Femur (tissue), 1 donor: ENCODE results near the gene SLC45A2.

Experiments used
- DNase-seq: peaks from one replicate; pipeline ENCODE4 v3.0.0-alpha.2; 2017

The SLC45A2 gene

DNA sequence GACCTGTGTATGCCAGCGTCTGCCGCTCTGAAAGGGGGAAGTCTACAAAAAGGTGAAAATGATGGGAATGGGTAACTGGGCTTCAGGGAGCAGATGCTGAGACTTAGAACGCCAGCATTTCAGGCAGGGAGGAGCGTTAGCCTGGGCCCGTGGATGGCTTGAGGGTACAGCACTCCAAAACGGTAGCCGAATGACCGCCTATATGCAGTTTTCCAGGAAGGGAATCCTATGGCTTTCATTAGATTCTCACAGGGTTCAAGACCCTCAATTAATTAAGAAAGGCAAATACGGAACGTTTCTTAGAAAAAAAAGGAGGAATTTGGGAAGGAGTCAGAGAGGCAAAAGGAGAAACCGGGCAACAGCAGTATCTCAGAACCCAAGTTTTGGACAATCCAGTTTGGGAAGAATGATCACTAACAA is 22.7 kb upstream of the SLC45A2 start:
- DNase-seq = no peak

DNA sequence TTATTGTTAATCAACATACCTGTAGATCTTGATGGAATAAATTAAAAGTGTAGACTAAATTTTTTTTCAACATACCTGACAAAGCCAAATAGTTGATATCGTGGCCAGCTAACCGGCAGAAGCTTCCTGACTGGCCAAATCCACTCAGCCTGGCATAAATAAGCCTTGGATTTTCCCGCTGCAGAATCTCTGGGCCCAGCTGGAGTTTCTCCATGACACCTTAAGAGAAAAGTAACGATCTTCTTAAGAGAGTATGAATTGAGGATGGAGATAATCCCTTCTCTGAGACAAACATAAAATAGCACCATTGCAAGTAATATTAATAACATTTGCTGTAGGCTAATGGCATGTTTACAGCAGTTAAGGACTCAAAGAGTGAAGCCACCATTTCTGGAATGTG is 21.2 kb upstream of the SLC45A2 start:
- no peak for DNase-seq

DNA sequence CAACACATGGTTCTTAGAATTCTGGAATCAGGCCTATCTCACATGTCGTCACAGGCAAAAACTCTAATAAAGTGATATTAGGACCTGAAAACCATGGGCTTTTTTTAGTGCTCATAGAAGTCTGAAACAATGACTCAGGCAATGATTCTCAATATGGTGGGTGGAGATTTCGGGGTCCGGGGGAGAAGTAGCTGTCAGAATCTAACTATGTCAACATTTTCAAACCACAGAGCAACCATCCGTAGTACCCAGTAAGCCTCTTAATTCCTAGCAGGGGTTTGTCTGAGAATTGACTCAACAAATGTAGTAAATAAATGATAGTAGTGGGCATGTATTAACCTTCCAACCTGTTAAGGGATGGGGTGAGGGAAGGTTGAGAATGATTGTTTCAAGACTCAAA is 20.7 kb upstream of the SLC45A2 start:
- no peak for DNase-seq

DNA sequence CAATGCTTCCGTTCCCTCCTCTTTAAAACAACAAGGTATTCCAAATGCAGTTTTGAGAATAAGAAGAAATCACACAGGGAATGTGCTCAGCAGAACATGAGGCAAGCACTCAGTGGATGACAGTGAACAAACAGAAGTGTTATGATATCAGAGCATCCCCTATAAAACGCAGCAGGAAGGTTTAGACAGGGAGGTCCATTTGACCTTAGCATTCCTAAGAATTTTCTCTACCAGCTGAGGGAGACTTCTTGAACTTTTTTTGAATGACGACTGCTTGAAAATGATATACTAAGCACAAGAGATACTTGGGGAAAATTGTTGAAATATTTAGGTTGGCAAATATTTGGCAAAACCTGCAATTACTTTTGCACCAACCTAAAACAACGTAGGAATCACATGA is 19.4 kb upstream of the SLC45A2 start:
- no peak for DNase-seq

DNA sequence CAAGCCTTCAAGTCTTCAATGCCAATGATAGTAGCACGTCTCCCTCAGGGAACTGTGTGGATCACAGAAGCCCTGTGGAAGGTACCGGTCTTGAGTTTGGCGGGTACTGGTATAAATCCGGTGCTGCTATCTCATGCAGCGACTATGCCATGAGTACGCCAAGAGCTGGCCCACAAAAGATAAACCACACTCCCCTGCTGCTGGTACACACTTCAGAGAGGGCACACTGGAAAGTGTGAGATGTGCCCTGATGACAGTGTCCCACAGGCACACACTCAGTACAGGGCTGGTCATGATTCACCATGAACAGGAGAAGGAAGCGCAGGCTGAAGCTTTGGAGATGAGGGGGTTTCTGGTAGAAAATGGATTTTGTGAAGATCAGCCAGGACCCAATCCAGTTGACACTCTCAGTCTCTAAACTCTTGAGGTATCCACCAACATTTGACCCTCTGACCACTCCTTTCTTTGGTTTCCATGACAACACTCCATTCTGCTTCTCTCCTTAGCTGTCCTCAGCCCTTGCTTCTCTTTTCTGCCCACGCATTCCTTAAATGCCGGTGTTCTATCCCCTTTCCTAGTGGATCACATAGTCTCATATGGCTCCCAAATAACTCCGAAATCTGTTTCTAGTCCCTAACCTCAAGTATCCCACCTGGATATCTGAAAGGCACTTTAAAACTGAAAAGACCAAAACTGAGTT is 18.3 kb upstream of the SLC45A2 start:
- DNase-seq = no peak

DNA sequence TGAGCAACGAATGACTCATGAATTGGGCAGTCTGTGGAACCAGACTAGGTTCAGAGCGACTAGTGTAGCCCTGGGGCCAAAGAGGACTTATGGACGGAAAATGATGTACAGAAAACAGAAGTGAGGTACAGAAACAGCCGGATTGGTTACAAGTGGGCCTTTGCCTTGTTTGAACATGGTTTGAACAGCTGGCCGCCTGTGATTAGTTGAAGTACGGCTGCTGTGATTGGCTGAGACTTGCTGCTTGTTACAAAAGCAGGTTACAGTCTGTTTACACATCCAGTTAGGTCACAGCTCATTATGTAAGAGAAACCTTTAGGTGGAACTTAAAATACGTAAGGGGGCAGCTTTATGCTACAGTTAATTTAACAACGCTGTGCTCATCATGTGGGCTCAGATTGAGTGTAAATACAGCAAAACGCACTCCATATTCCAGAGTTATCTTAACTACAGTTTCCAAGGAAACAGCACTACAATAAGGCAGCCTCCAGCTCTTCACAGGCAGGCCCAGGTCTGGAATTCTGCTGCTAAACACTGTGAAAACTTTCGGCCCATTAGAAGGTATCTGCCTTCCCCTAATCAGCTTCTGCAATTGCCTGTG is 16.8 kb upstream of the SLC45A2 start:
- DNase-seq = no peak

DNA sequence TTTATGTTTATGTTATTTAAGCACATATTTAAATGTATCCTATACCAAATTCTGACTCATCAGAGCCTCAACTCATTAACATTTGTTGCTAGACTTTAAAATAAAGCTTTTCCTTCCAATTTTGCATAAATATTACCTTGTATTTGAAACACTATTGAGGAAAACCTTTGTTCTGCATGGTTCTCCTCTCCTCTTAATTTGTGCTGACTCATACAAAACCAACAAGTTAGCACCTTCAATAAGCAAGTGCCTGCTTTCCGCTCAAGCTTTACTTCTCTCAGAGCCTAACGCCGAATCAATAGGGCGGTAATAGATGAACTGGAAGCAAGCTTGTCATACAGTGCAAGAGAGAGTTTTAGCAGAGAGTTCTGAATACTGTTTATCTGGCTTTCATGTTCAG is 15.5 kb upstream of the SLC45A2 start:
- no peak for DNase-seq

DNA sequence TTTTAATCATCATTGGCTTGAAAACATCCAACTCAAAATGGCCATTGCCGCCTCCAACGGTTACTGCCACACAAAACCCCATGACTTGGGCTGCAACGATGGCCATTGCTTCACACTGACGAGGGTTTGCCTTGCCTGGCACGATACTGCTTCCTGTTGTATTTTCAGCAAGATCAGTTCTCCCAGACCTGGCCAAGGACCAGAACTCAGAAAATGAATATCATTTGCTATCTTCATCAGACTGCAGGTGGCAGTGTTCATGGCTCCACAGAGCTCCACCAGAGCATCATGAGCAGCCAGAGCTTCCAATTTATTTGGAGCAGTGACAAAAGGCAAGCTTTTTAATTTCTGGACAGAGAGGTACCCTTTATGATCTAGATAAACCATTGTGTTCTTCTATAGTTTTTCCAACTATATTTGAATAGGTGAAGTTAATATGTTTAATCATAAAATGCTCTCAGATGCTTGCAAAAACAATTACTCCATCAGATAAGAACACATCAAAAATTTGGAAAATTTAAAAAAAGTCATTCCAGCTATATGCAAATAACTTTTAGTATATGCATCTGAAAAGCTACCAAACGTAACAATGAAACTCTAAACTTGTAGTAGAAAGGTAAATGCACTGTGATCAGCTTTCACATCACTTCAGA is 13.0 kb upstream of the SLC45A2 start:
- DNase-seq = peak; percentile 68

DNA sequence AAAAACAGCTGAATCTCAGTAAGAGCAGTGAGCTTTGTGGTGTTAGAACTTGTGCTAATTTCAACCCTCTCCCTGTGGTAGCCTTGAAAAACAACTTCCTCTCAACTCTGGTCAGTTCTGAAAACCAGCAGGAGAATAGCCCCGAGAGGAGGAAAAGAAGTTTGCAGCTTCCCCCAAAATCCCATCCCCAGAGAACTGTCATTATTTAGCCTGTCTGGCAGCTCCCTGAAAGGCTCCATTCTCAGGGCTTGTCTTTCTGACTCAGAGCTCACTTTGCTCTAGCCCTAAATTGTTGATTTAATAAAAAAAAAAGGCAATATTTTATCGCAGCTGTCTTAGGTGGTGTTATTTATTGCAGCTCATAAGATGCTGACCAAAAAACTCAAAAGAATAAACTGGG is 11.4 kb upstream of the SLC45A2 start:
- no peak for DNase-seq

DNA sequence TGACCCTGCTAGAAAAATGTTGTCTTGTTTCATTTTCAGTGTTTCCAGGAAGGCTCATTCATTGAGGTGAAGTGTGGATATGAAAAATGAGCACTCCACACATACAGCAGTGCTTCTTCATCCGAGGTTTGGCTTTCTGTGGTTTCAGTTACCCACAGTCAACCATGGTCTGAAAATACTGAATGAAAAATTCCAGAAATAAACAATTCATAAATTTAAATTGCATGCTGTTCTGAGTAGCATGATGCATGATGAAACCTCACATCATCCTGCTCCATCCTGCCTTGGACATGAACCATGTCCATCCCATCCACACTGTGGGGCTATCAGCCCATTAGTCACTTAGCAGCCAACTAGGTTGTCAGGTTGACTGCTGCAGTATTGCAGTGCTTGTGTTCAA is 10.4 kb upstream of the SLC45A2 start:
- DNase-seq = no peak

DNA sequence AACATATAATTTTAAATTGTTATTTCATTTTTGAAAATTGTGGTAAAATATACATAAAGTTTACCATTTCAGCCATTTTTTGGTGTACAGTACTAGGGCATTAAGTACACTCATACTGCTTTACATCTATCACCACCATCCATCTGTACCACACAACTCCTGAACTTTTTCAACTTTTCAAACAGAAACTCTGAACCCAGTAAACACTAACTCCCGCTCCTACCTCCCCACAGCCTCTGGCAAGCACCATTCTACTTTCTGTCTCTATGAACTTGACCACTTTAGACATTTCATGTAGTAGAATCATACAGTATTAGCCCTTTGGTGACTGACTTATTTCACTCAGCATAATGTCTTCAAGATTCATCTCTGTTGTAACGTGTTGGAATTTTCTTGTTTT is 8.4 kb upstream of the SLC45A2 start:
- no peak for DNase-seq

DNA sequence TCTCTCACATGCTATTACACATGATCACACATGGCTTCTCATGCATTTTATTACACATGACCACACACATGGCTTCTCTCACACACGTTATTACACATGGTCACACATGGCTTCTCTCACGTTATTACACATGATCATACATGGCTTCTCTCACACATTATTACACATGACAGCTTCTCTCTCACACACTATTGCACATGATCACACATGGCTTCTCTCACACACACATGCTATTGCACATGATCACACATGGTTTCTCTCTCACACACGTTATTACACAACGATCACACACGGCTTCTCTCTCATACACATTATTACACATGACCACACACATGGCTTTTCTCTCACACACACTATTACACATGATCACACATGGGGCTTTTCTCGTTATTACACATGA is 954 bp upstream of the SLC45A2 start:
- DNase-seq = no peak

DNA sequence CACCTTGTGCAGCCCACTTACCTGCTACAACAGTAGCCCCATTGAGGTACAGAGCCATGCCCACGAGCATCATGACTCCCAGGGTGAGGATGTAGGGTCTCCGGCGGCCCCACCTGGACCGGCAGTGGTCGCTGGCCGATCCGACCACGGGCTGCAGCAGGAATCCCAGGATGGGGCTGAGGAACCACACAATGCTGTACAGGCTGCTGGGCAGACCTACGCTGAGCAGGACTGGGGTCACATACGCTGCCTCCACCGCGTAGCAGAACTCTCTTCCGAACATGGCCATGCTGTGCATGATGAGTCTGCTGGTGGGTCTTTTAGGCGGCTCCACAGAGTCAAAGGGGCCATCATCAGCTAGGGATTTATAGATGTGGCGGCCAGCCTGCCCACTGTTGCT is 315 bp downstream of the SLC45A2 start:
- no peak for DNase-seq

DNA sequence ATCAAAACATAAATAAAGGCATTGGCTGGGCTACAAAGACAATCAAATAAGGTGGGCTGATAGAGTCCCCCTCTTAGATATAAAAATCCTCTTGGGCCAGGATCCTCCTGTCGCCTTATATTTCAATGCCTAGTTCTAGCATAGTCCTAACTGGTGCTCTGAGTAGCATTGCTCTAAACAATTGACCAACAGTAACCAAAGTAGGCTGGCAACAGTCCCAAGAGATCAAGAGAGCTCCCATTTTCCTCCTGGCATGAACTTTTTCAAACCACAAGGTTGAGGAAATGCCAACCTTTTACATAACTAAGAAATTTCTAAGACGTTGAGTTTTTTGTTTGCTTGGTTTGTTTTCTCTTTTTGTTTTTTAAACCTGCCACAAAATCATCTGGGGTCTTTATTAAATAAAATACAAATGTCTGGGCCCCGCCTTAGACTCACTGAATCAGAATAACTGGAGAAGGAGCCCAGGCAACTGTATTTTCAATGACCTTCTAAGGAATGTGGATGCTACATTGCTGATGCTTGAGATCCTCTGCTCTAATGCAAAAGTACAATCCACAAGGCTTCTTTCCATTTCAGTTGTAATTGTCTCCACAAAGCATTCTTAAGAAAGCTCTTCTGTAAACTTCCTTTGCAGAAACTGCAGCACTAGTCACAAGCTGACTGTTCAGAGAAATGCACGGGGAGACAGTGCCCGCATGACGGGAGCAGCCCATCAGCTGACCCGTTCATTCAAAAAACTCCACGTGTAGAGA is 2.9 kb downstream of the SLC45A2 start:
- DNase-seq = no peak

DNA sequence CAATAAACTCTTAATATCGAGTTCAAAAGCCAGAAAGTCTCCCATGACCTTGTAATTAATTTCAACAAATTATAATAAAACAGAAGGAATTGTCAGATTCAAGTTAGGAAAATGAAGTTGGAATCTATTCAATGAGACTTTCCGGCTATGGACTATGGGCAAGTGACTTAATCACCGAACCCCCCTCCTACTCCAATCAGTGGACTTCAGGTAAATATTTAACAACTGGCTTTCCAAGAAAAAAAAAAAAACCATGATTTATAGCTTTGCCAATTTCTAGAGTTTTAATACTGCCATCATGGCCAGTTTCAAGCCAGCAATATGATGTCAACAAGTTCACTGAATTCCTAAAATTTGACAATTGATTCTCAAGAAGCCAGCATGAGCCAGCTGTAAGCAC is 4.5 kb downstream of the SLC45A2 start:
- no peak for DNase-seq

DNA sequence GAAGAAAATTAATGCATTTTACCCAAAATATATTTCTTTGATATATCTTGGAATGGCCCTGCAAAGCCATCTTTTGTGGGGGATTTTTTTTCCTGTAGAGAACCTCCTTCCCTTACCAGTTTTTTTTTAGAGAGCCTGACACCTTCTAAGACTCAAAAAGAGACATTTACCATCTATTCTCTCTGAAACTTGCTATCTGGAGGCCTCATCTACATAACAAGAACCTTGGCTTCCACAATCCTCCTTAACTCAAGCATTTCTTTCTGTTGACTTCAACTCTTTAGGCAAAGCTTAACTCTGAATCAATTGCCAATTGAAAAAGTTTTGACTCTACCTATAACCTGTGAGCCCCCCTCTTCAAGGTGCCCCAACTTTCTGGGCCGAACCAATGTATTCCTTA is 6.2 kb downstream of the SLC45A2 start:
- no peak for DNase-seq

DNA sequence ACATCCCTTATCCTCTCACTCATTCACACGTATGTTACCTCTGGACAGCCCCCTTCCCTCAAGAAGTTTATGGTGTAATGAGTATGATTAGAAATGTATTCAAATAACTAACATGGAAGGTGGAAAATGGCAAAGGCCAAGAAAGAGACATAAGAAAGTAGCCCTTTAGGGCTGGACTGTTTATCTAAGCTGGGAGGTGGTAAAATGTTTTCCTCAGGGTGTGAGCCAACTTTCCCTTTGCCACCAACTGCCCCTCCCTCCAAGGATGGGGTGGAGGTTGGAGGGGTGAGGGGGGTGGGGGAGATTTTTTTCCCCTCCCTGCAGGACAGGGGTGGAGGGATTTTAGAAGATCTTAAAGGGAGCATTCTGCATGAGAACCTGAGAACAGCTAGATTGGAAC is 8.2 kb downstream of the SLC45A2 start:
- DNase-seq = no peak

DNA sequence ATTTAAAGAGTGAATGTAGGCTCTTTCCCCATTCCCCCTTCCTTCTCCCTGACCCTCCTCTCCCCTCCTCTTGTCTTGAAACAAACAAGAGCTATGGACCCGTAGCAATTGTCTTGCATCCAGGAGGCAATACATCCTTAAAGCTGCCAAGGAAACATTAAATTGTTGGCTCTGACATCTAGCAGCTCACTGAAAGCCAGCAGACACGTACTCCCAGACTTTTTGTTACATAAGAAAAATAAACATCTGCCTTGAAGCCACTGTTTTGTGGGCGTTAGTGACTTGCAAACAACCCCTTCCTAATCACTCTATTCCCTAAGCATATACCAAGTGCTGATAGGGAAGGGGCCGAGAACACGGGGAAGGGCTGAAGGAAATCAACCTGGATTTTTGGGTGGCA is 8.6 kb downstream of the SLC45A2 start:
- peak; percentile 44 for DNase-seq

DNA sequence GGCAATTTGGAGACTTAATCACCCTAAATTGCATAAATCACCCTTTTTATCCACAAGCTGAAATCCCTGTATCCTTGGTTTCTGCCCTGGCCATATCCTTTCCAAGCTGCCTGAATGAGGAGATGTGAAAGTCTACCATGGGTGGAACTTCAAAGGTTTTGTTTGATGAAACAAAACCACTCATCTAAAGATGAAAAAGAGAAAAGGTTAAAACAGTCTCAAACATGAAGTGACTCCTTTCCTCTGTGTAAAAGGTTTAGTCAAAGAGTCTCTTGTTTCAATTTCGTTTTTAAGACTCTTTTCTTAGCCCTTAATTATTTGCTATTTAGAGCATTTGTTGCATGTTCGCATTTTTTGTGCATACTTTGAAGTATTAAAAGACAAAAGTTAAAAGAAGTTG is 11.2 kb downstream of the SLC45A2 start:
- no peak for DNase-seq

DNA sequence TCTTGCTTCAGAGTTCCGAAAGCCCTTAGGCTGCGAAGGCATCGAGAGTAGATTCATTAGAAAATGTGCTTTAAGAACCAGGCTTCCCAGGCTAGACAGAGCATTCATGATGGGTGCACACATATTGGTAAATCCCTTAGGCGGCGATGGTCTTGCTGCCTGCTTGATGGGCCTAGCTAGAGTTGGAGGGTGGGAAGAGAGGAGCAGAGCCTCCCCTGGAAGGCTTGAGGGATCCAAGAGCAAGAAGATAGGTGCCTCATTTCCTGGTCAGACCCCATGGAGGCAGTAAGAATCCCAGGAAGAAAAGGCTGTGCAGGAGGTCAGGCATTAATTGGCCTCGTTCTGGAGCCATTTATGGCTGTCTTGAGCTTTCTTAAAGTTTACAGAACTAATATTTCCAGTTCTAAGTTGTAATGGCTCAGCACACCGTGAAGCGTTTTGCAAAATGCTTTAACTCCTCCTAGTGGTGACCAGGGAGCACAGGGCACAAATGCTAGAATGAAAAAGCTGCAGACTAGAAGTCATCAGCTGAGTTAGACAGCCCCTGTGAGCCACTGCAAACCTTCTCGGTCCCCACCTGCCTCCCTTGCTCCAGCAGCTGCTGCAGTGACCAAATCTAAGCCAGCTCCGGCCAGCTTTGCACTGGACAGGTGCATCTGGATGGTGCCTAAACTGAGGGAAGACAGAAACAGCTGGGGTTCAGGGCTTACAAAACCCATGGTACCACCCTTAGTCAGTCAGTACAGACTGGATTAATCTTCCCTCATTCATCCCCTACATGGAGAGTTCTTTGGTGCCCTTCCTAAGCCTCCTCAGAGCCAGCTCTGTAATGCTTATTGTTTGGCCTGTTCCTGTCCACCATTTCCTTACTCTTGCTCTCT is 14.7 kb downstream of the SLC45A2 start:
- DNase-seq = peak; percentile 32

DNA sequence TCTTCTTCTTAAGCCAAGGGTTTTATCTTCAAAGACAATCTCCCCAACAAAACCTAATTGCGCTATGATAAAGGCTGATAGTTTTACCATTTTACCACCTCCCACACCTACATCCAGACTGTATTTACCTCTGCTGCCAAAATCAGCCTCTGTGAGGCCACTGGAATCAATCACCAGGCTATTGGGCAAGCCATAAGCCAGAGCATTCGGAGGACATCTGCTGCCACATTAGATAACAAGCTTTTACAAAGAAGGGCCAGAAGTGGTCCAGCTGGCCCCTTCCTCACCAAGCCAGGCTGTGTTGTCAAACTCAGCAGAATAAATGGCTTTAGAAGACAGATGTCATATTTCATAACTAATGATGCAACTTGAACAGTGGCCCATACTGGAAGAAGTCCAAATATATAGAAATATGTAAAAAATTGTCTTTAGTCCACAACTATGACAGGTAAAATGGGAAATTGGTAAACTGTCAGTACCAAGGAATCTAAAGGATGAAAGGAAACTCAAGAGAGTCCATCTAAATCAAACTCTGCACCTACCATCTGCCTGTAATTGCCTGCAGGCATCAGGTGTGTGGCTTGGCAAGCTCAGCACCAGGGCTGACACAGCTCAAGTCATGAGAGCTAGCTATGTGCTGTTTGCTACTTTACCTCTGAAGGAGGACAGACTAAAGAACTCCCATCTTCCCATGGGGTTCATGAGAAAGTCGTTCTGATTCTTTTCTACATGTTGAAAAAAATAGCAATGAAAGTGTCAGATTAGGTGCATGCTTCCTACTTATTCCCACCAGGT is 16.1 kb downstream of the SLC45A2 start:
- DNase-seq = no peak

DNA sequence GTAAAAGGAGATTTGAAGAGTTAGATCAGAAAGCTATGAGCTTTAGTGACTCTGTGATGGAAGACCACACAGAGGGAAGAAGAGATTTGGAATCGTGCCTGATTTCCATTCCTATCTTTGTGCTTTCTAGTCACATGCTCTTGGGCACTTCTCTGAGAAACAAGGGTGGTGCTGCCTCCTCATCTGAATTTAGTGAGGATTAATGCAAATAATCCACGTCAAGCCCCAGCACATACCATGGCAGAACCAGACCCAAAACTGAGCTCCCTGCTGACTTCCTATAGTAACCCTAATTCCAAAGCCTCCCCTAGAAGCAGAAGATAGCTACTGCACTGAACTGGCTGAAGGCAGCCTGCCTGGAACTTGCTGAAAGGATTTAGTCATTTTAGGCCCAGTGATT is 17.7 kb downstream of the SLC45A2 start:
- DNase-seq = no peak
